ENCODE measurements around the gene PLA2G6. TPM values are rescaled to one million over a fixed set of nuclear protein-coding genes. Genes with fewer than 3 reads are reported as not detected.
A peak's percentile ranks its signal among the peaks of the same experiment; 100 is the strongest.

The PLA2G6 gene
- 4.8 and 8.6 TPM in 2 replicates for total RNA-seq (2012; rRNA removed)

- peak within 1 kb of the TSS; percentile 83 for H3K4me2 ChIP-seq (ENCODE audit: low read length)
- H3K36me3 ChIP-seq (ENCODE audit: insufficient read depth, low read length), result no peaks in the 10 kb centered on the region
- no peaks in the 10 kb centered on the region for H3K9me3 ChIP-seq (replicated peaks; ENCODE audit: low read length)
- H3K4me1 ChIP-seq (ENCODE audit: control insufficient read depth, insufficient read depth, low read length), result peaks cover 48% of the 10 kb centered on the region
- H3K9ac ChIP-seq (ENCODE audit: low read depth, low read length), result peak within 1 kb of the TSS; percentile 83
- peak within 1 kb of the TSS; percentile 71 for H3K4me3 ChIP-seq (ENCODE audit: low read length)
- H3K27me3 ChIP-seq (ENCODE audit: control insufficient read depth, insufficient read depth, low read length), result no peaks in the 10 kb centered on the region
Observed at GRCh38 chr22:38181453-38182200, at the start of gene PLA2G6. Gene PLA2G6, minus strand, starts transcription at chr22:38181830. Its CDS starts 12,404 bp downstream, at chr22:38169426.

DNA sequence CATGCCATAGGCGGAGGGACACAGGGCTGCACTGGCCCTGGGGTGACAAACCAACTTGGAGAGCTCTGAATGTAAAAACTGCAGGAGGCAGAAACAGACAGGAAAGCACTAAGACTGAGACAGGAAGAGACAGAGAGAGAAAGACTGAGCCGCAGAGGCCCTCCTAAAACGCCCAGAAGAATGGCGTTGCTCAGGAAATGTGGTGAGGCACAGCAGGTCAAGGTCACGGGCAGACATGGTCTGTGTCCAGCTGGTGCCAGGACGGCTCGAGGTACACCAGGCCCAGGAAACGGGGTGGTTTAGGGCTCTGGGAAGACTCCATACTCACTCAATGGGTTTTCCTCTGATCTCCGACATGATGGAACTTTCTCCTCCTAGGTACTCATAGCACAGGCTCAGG lies 49.3 kb upstream of the PLA2G6 start:
- Histone ChIP-seq H3K4me3 (ENCODE audit: low read length) (no peak overlapping the region), H3K9ac (ENCODE audit: low read depth, low read length) (no peak overlapping the region), H3K36me3 (ENCODE audit: insufficient read depth, low read length) (peaks cover 78% of the 10 kb centered on the region), H3K9me3 (replicated peaks; ENCODE audit: low read length) (no peaks in the 10 kb centered on the region), H3K4me2 (ENCODE audit: low read length) (no peak overlapping the region), H3K4me1 (ENCODE audit: control insufficient read depth, insufficient read depth, low read length) (peaks cover 30% of the 10 kb centered on the region), H3K27me3 (ENCODE audit: control insufficient read depth, insufficient read depth, low read length) (no peaks in the 10 kb centered on the region)

- Histone ChIP-seq H3K9me3 (replicated peaks; ENCODE audit: low read length) (no peaks in the 10 kb centered on the region), H3K4me3 (ENCODE audit: low read length) (no peak overlapping the region), H3K36me3 (ENCODE audit: insufficient read depth, low read length) (peaks cover 80% of the 10 kb centered on the region), H3K27me3 (ENCODE audit: control insufficient read depth, insufficient read depth, low read length) (no peaks in the 10 kb centered on the region), H3K4me1 (ENCODE audit: control insufficient read depth, insufficient read depth, low read length) (peaks cover 30% of the 10 kb centered on the region), H3K4me2 (ENCODE audit: low read length) (no peak overlapping the region), H3K9ac (ENCODE audit: low read depth, low read length) (no peak overlapping the region)
Observed at GRCh38 chr22:38230108-38230825, 48.6 kb upstream of the PLA2G6 start.

- Histone ChIP-seq H3K4me1 (ENCODE audit: control insufficient read depth, insufficient read depth, low read length) (peaks cover 30% of the 10 kb centered on the region), H3K4me2 (ENCODE audit: low read length) (peak overlapping the region; percentile 51), H3K9ac (ENCODE audit: low read depth, low read length) (peak overlapping the region; percentile 53), H3K36me3 (ENCODE audit: insufficient read depth, low read length) (peaks cover 74% of the 10 kb centered on the region), H3K9me3 (replicated peaks; ENCODE audit: low read length) (no peaks in the 10 kb centered on the region), H3K4me3 (ENCODE audit: low read length) (peak overlapping the region; percentile 10), H3K27me3 (ENCODE audit: control insufficient read depth, insufficient read depth, low read length) (no peaks in the 10 kb centered on the region)
Observed at GRCh38 chr22:38228873-38229740, 47.5 kb upstream of the PLA2G6 start.

DNA sequence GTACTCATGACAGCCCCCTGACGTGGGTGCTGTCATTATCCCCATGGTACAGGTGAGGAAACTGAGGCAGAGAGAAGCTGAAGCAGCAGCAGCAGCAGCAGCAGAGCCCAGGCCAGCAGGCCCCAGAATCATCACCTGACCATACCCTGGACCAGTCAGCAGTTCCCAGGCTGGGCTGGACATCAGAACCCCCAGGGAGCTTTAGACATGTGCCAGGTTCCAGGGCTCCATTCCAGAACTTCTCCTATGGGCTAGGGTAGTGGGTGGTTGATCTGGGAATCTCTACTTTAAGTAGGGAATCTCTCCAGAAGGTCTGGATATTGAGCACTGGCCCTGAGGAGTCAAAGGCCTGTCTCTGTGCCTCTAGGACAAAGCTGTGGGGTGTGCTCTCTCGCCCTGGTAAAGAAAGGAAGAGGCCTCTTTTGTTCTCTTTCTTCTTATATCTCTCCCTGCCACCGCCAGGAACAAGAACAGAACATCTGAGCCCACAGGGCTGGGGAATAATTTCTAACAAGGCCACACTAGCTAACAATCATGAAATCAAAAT lies 46.8 kb upstream of the PLA2G6 start:
- Histone ChIP-seq H3K4me1 (ENCODE audit: control insufficient read depth, insufficient read depth, low read length) (peaks cover 26% of the 10 kb centered on the region), H3K4me3 (ENCODE audit: low read length) (no peak overlapping the region), H3K27me3 (ENCODE audit: control insufficient read depth, insufficient read depth, low read length) (no peaks in the 10 kb centered on the region), H3K36me3 (ENCODE audit: insufficient read depth, low read length) (peaks cover 76% of the 10 kb centered on the region), H3K4me2 (ENCODE audit: low read length) (peak overlapping the region; percentile 51), H3K9me3 (replicated peaks; ENCODE audit: low read length) (no peaks in the 10 kb centered on the region), H3K9ac (ENCODE audit: low read depth, low read length) (peak overlapping the region; percentile 53)

DNA sequence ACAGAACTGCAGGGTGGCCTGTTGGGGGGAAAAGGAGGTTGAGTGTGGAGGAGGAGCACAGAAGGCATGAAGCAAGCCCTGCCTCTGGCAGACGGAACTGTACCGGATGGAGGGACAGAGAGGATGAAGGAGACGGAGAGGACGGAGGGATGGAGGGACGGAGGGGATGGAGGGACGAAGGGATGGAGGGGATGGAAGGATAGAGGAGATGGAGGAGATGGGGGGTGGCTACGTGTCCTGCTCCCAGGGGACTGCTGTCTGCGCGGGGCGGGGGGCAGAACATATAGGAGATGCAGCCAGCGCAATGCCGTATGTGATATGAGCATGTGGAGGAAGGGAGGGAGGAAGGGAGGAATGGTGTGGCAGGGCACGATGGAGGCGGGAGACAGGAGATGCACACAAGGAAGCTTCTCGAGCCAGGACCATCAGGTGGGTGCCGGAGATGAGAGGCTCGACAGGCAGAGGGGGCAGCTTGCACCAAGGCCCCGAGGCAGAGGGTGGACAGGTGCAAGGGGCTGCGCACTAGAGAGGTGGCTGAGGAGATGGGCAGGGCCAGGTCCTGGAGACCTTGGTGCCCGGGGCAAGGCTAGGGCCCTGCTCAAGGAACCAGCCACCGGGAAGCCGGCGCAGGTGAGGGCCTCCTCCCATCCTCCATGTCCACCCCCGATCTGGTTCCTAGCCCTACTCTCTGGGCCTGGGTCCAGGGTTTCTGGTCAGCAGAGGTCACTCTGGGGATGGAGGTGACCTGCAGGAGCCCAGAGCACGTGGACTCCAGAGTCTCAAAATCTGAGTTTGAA lies 45.4 kb upstream of the PLA2G6 start:
- Histone ChIP-seq H3K36me3 (ENCODE audit: insufficient read depth, low read length) (peaks cover 73% of the 10 kb centered on the region), H3K4me3 (ENCODE audit: low read length) (no peak overlapping the region), H3K9me3 (replicated peaks; ENCODE audit: low read length) (no peaks in the 10 kb centered on the region), H3K27me3 (ENCODE audit: control insufficient read depth, insufficient read depth, low read length) (no peaks in the 10 kb centered on the region), H3K4me1 (ENCODE audit: control insufficient read depth, insufficient read depth, low read length) (peaks cover 24% of the 10 kb centered on the region), H3K4me2 (ENCODE audit: low read length) (no peak overlapping the region), H3K9ac (ENCODE audit: low read depth, low read length) (no peak overlapping the region)

DNA sequence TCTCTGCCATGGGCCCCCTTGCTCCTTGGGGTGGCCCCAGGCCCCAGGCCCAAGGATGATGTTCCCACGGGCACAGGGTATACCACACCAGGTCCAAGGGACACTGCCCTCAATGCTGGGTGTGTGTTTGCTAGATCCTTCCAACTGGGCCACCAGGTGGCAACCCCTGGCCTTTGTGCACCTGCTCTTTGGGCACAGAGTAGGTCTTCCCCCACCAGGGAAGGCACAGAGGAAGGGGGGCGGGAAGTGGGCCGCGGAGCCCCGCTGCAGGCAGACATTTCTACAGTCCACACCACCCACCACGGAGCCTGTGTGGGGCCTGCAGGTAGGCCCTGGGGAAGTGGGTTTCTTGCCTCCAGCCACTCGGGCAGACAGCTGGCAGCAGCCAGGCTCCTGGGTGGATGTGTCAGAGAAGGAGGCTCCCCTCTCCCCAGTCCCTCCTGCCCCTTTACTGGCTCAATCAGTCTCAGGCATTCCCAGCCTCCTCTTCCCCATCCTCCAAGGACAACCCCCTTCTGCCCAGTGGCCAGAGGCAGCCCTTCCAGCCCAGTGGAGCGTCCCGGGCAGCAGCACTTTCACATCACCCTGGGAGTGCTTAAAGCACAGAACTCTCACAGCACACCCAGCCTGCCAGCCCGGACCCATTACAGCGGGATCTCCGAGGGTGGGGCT lies 41.8 kb upstream of the PLA2G6 start:
- Histone ChIP-seq H3K9me3 (replicated peaks; ENCODE audit: low read length) (no peaks in the 10 kb centered on the region), H3K4me1 (ENCODE audit: control insufficient read depth, insufficient read depth, low read length) (peaks cover 32% of the 10 kb centered on the region), H3K36me3 (ENCODE audit: insufficient read depth, low read length) (peaks cover 57% of the 10 kb centered on the region), H3K4me3 (ENCODE audit: low read length) (no peak overlapping the region), H3K27me3 (ENCODE audit: control insufficient read depth, insufficient read depth, low read length) (no peaks in the 10 kb centered on the region), H3K9ac (ENCODE audit: low read depth, low read length) (no peak overlapping the region), H3K4me2 (ENCODE audit: low read length) (no peak overlapping the region)

DNA sequence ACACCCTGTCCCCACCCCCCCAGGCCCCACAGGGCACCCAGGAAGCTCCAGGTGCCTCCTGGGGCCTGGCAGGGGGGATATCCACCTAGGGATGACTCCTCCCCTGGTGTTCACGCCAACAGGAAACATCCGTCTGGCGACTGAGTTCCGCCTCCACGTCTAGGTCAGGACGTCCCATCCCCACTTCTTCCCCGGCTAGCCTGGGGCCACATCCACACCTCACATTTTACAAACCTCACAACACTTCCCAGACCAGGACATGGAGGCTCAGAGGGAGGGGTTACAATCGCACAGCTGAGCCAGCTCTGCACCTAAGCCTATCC lies 41.1 kb upstream of the PLA2G6 start:
- Histone ChIP-seq H3K9me3 (replicated peaks; ENCODE audit: low read length) (no peaks in the 10 kb centered on the region), H3K36me3 (ENCODE audit: insufficient read depth, low read length) (peaks cover 50% of the 10 kb centered on the region), H3K4me2 (ENCODE audit: low read length) (no peak overlapping the region), H3K4me3 (ENCODE audit: low read length) (no peak overlapping the region), H3K9ac (ENCODE audit: low read depth, low read length) (no peak overlapping the region), H3K27me3 (ENCODE audit: control insufficient read depth, insufficient read depth, low read length) (no peaks in the 10 kb centered on the region), H3K4me1 (ENCODE audit: control insufficient read depth, insufficient read depth, low read length) (peaks cover 32% of the 10 kb centered on the region)

GRCh38 chr22:38221908-38222796 lies 40.5 kb upstream of the PLA2G6 start:
- H3K4me3 ChIP-seq (ENCODE audit: low read length), result no peak overlapping the region
- H3K27me3 ChIP-seq (ENCODE audit: control insufficient read depth, insufficient read depth, low read length), result no peaks in the 10 kb centered on the region
- H3K36me3 ChIP-seq (ENCODE audit: insufficient read depth, low read length), result peaks cover 44% of the 10 kb centered on the region
- no peak overlapping the region for H3K4me2 ChIP-seq (ENCODE audit: low read length)
- H3K9ac ChIP-seq (ENCODE audit: low read depth, low read length), result no peak overlapping the region
- no peaks in the 10 kb centered on the region for H3K9me3 ChIP-seq (replicated peaks; ENCODE audit: low read length)
- peaks cover 34% of the 10 kb centered on the region for H3K4me1 ChIP-seq (ENCODE audit: control insufficient read depth, insufficient read depth, low read length)

DNA sequence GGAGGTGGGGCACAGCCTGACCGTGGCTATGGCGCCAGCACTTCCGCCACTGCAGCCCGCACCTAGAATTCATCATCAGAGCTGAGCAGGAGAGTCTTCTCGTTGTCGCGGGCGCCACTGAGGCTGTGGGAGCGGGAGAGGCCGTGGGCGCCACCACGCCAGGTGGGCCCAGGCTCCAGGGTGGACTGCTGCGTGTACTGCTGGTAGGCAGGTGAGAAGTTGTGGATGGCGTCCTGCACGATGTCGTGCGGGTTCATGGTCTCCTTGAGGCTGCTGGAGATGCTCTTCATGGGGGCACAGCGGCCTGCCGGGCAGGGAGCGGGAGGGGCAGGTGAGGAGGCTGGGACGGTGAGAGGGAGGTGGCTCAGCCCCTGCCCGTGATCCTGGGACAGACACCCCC lies 39.8 kb upstream of the PLA2G6 start:
- Histone ChIP-seq H3K4me2 (ENCODE audit: low read length) (no peak overlapping the region), H3K4me1 (ENCODE audit: control insufficient read depth, insufficient read depth, low read length) (peaks cover 34% of the 10 kb centered on the region), H3K4me3 (ENCODE audit: low read length) (no peak overlapping the region), H3K27me3 (ENCODE audit: control insufficient read depth, insufficient read depth, low read length) (no peaks in the 10 kb centered on the region), H3K36me3 (ENCODE audit: insufficient read depth, low read length) (peaks cover 42% of the 10 kb centered on the region), H3K9me3 (replicated peaks; ENCODE audit: low read length) (no peaks in the 10 kb centered on the region), H3K9ac (ENCODE audit: low read depth, low read length) (no peak overlapping the region)

Data from skeletal muscle satellite cell (primary cell).